IMR-90 (cell line): ENCODE measurements around the gene NDUFB4. TPM values are rescaled to one million over a fixed set of nuclear protein-coding genes. Genes with fewer than 3 reads are reported as not detected.

Experiments
- ATAC-seq: fragments of 200-7000 bp; cut with Tn5 transposase; 2 replicates; pipeline ENCODE4 v1.9.1; 2020; ENCODE audit warnings: low read depth, mild to moderate bottlenecking, moderate library complexity
- BruUV-seq: library from RNA; stranded (reverse); fragments of 400-500 nt; replicated peaks from 2 replicates; lab custom pipeline; 2021; lab: Mats Ljungman, UMichigan
- CTCF ChIA-PET: fragments of 300-600 bp; formaldehyde crosslinking; extraction: SDS; loops from one replicate; lab custom pipeline; 2021; ENCODE audit warnings: antibody characterized with exemption; lab: Yijun Ruan, JAX
- POLR2A ChIA-PET: fragments of 300-600 bp; sonication (Branson Sonifier 250); formaldehyde crosslinking; loops from one replicate; lab custom pipeline; 2022; ENCODE audit warnings: antibody characterized with exemption; ENCODE audit not compliant: unreplicated experiment; lab: Charles Lee
- DNase-seq: peaks from one replicate; pipeline ENCODE4 v3.0.0; 2013
- H2AFZ ChIP-seq: replicated peaks from 2 replicates; pipeline ENCODE3; 2013; ENCODE audit warnings: low read length, mild to moderate bottlenecking; ENCODE audit not compliant: poor library complexity
- H2AK5ac ChIP-seq: 2 replicates; pipeline ENCODE4 v1.6.1; 2013; ENCODE audit warnings: low read depth, low read length, inconsistent platforms
- H2AK9ac ChIP-seq: replicated peaks from 2 replicates; pipeline ENCODE3; 2013; ENCODE audit warnings: mild to moderate bottlenecking, low read depth, low read length, moderate library complexity; ENCODE audit not compliant: poor library complexity
- H2BK120ac ChIP-seq: 2 replicates; pipeline ENCODE4 v1.6.1; 2013; ENCODE audit warnings: low read depth, low read length, inconsistent platforms
- H2BK15ac ChIP-seq: 3 replicates; pipeline ENCODE4 v1.6.1; 2013; ENCODE audit warnings: low read depth, low read length, inconsistent platforms
- H2BK20ac ChIP-seq: 2 replicates; pipeline ENCODE4 v1.6.1; 2013; ENCODE audit warnings: low read depth, mild to moderate bottlenecking, inconsistent platforms, low read length, moderate library complexity
- H2BK5ac ChIP-seq: 2 replicates; pipeline ENCODE4 v1.6.1; 2013; ENCODE audit warnings: mild to moderate bottlenecking, low read depth, low read length, inconsistent platforms; ENCODE audit not compliant: poor library complexity, severe bottlenecking
- H3K14ac ChIP-seq: replicated peaks from 2 replicates; pipeline ENCODE4 v1.6.1; 2013; ENCODE audit warnings: low read depth, low read length, inconsistent platforms
- H3K18ac ChIP-seq: 2 replicates; pipeline ENCODE4 v1.6.1; 2013; ENCODE audit warnings: low read depth, low read length, control low read depth
- H3K23ac ChIP-seq: 2 replicates; pipeline ENCODE4 v1.6.1; 2013; ENCODE audit warnings: low read depth, low read length, inconsistent platforms
- H3K27ac ChIP-seq: 2 replicates; pipeline ENCODE4 v1.5.1; 2013; ENCODE audit warnings: mild to moderate bottlenecking, control low read depth, low read length; ENCODE audit not compliant: insufficient read depth
- H3K27me3 ChIP-seq: 2 replicates; pipeline ENCODE4 v1.6.1; 2013; ENCODE audit warnings: low read length; ENCODE audit not compliant: control insufficient read depth, insufficient read depth
- H3K36me3 ChIP-seq: 2 replicates; pipeline ENCODE4 v1.6.1; 2013; ENCODE audit warnings: low read length, mixed read lengths; ENCODE audit not compliant: control insufficient read depth, insufficient read depth
- H3K4ac ChIP-seq: 2 replicates; pipeline ENCODE4 v1.6.1; 2013; ENCODE audit warnings: low read depth, low read length, inconsistent platforms
- H3K4me1 ChIP-seq: 2 replicates; pipeline ENCODE4 v1.6.1; 2013; ENCODE audit warnings: low read length, mixed read lengths; ENCODE audit not compliant: control insufficient read depth, insufficient read depth
- H3K4me2 ChIP-seq: 2 replicates; pipeline ENCODE4 v1.6.1; 2013; ENCODE audit warnings: low read depth, mild to moderate bottlenecking, control low read depth, low read length, moderate library complexity
- H3K4me3 ChIP-seq: 2 replicates; pipeline ENCODE4 v1.5.1; 2013; ENCODE audit warnings: low read depth, mild to moderate bottlenecking, control low read depth, low read length, moderate library complexity; ENCODE audit not compliant: insufficient read depth
- H3K56ac ChIP-seq: 2 replicates; pipeline ENCODE4 v1.6.1; 2013; ENCODE audit warnings: low read length, inconsistent platforms; ENCODE audit not compliant: insufficient read depth; ENCODE audit errors: extremely low read depth
- H3K79me1 ChIP-seq, 2 experiments: 2 replicates each; pipeline ENCODE4 v1.6.1; 2013; ENCODE audit warnings: low read length in 2 of 2, inconsistent platforms in 1 of 2, low read depth in 1 of 2
- H3K9ac ChIP-seq: 2 replicates; pipeline ENCODE4 v1.6.1; 2013; ENCODE audit warnings: low read depth, low read length, control low read depth
- H3K9me1 ChIP-seq: 2 replicates; pipeline ENCODE4 v1.6.1; 2013; ENCODE audit warnings: low read length, inconsistent platforms; ENCODE audit not compliant: insufficient read depth
- H3K9me3 ChIP-seq: 2 replicates; pipeline ENCODE4 v1.6.1; 2013; ENCODE audit warnings: low read length; ENCODE audit not compliant: control insufficient read depth, insufficient read depth
- H4K20me1 ChIP-seq: 2 replicates; pipeline ENCODE4 v1.6.1; 2013; ENCODE audit warnings: low read length, inconsistent platforms; ENCODE audit not compliant: insufficient read depth
- H4K5ac ChIP-seq: 2 replicates; pipeline ENCODE4 v1.6.1; 2013; ENCODE audit warnings: mild to moderate bottlenecking, low read depth, low read length, control low read depth
- H4K8ac ChIP-seq, 2 experiments: 2 replicates each; pipeline ENCODE4 v1.6.1; 2013; ENCODE audit warnings: low read depth in 2 of 2, low read length in 2 of 2, control low read depth in 1 of 2, inconsistent platforms in 1 of 2
- H4K91ac ChIP-seq: 2 replicates; pipeline ENCODE4 v1.6.1; 2013; ENCODE audit warnings: low read depth, low read length, inconsistent platforms; ENCODE audit not compliant: insufficient read depth
- BHLHE40 ChIP-seq: fragments of 150-350 bp; IDR thresholded peaks from 2 replicates; pipeline ENCODE4 v1.6.1; 2016; ENCODE audit warnings: mild to moderate bottlenecking, low read depth, low read length
- CEBPB ChIP-seq: IDR thresholded peaks from 2 replicates; pipeline ENCODE4 v1.6.1; 2012; ENCODE audit warnings: low read depth, low read length, improper control_type of control experiment
- CHD1 ChIP-seq: IDR thresholded peaks from 2 replicates; pipeline ENCODE4 v1.6.1; 2012; ENCODE audit warnings: low read depth, low read length, improper control_type of control experiment
- CTCF ChIP-seq: conservative IDR thresholded peaks from 2 replicates; pipeline ENCODE4 v1.5.1; 2012; ENCODE audit warnings: mild to moderate bottlenecking, low read depth, low read length, improper control_type of control experiment
- ELK1 ChIP-seq: fragments of 150-350 bp; IDR thresholded peaks from 2 replicates; pipeline ENCODE4 v1.6.1; 2016; ENCODE audit warnings: low read depth, mild to moderate bottlenecking, low read length, moderate library complexity, borderline replicate concordance
- FOS ChIP-seq: fragments of 150-350 bp; IDR thresholded peaks from 2 replicates; pipeline ENCODE4 v1.6.1; 2016; ENCODE audit warnings: low read depth, low read length
- MAFK ChIP-seq: IDR thresholded peaks from 2 replicates; pipeline ENCODE4 v1.6.1; 2012; ENCODE audit warnings: low read depth, low read length, improper control_type of control experiment
- MAZ ChIP-seq: IDR thresholded peaks from 2 replicates; pipeline ENCODE4 v1.6.1; 2012; ENCODE audit warnings: low read depth, mild to moderate bottlenecking, low read length, improper control_type of control experiment, moderate library complexity, borderline replicate concordance
- MXI1 ChIP-seq: IDR thresholded peaks from 2 replicates; pipeline ENCODE4 v1.6.1; 2012; ENCODE audit warnings: low read depth, mild to moderate bottlenecking, low read length, moderate library complexity, borderline replicate concordance
- NFE2L2 ChIP-seq: fragments of 150-350 bp; IDR thresholded peaks from 2 replicates; pipeline ENCODE4 v1.6.1; 2016; ENCODE audit warnings: low read depth, mild to moderate bottlenecking, low read length
- POLR2A ChIP-seq: IDR thresholded peaks from 2 replicates; pipeline ENCODE4 v1.6.1; 2012; ENCODE audit warnings: mild to moderate bottlenecking, low read depth, low read length
- RAD21 ChIP-seq: IDR thresholded peaks from 2 replicates; pipeline ENCODE4 v1.6.1; 2012; ENCODE audit warnings: low read length, improper control_type of control experiment
- RCOR1 ChIP-seq: IDR thresholded peaks from 2 replicates; pipeline ENCODE4 v1.6.1; 2012; ENCODE audit warnings: mild to moderate bottlenecking, low read length, improper control_type of control experiment; ENCODE audit not compliant: insufficient replicate concordance
- RFX5 ChIP-seq: IDR thresholded peaks from 2 replicates; pipeline ENCODE4 v1.8.0; 2012; ENCODE audit warnings: low read depth, mild to moderate bottlenecking, low read length, moderate library complexity
- SMC3 ChIP-seq: fragments of 150-350 bp; IDR thresholded peaks from 2 replicates; pipeline ENCODE4 v1.6.1; 2016; ENCODE audit warnings: low read depth, mild to moderate bottlenecking, antibody characterized with exemption, low read length, moderate library complexity
- USF2 ChIP-seq: fragments of 150-350 bp; IDR thresholded peaks from 2 replicates; pipeline ENCODE4 v1.6.1; 2017; ENCODE audit warnings: mild to moderate bottlenecking, antibody characterized with exemption, low read length, low read depth
- WGBS, 2 experiments: methylation state at CpG; one replicate each; pipeline versions ENCODE4 v1.1.5 to v1.1.7; 2013; ENCODE audit warnings: missing lambda C conversion rate in 2 of 2; ENCODE audit not compliant: insufficient read length in 1 of 2; ENCODE audit errors: extremely low coverage in 2 of 2; 5-methylcytosine and 5-hydroxymethylcytosine counted together
- dilution Hi-C: fragments of 300-500 bp; cut with HindIII; formaldehyde crosslinking; loops from one replicate; pipeline ENCODE4 v1.14.3; 2018; ENCODE audit warnings: low sequenced_read_pairs; ENCODE audit not compliant: unreplicated experiment
- in situ Hi-C: fragments of 300-500 bp; cut with MboI; formaldehyde crosslinking; loops from 3 replicates; pipeline ENCODE4 v1.14.3; 2019; ENCODE audit warnings: low sequenced_read_pairs, inconsistent platforms, mixed read lengths
- intact Hi-C: fragments of 100-400 bp; cut with micrococcal nuclease; formaldehyde crosslinking; loops from 2 replicates; pipeline ENCODE4 v1.10.0; 2022
- polyA plus RNA-seq, 3 experiments: library from polyadenylated mRNA; depleted of rRNA; stranded (reverse); fragments of >200 nt; gene quantifications; 2 replicates each; pipeline ENCODE4 v1.2.3, GENCODE V29; 2012; ENCODE audit warnings: low replicate concordance in 1 of 3
- total RNA-seq: library from RNA; depleted of rRNA; stranded (reverse); fragments of >200 nt; gene quantifications from 2 replicates; pipeline ENCODE4 v1.2.3, GENCODE V29; 2012

Gene NDUFB4
- total and polyA plus RNA-seq, 2 of the 4 experiments (the other 2 are of a cell fraction) = 53.9 to 278 TPM

GRCh38 chr3:120648290-120648689, 52.2 kb downstream of the NDUFB4 start:
- H3K23ac ChIP-seq = no peak overlapping the region
- dilution Hi-C loops (no loop called here), in situ Hi-C loops (no loop called here), intact Hi-C loops (no loop called here)
- no peak overlapping the region for H3K4me2 ChIP-seq
- H3K27ac ChIP-seq = no peak overlapping the region
- peak overlapping the region; percentile 63 for H2BK5ac ChIP-seq
- TF ChIP-seq POLR2A (no peak), ELK1 (no peak), MXI1 (no peak), FOS (no peak), RCOR1 (no peak), MAFK (no peak), MAZ (no peak), RAD21 (no peak), SMC3 (no peak), CHD1 (no peak), NFE2L2 (no peak), RFX5 (no peak), USF2 (no peak), CTCF (no peak), BHLHE40 (no peak), CEBPB (no peak)
- POLR2A ChIA-PET = no interaction called here
- H3K36me3 ChIP-seq = no peaks in the 10 kb centered on the region
- H2BK20ac ChIP-seq = peak overlapping the region; percentile 81
- peak overlapping the region in 1 of 2 experiments; percentile 27; a peak in 3 of 4 replicates for H4K8ac ChIP-seq
- 0 out of 2 replicates have a peak overlapping the region, but pooled peaks have one; percentile 61 for H3K14ac ChIP-seq
- ATAC-seq = peak; percentile 67
- no TSS peak for BruUV-seq
- peaks cover 8% of the 10 kb centered on the region; the same call in 1 of the 2 replicates for H3K9me1 ChIP-seq
- peak overlapping the region; percentile 12 for H2AFZ ChIP-seq
- H3K9me3 ChIP-seq = no peaks in the 10 kb centered on the region
- H3K27me3 ChIP-seq = no peaks in the 10 kb centered on the region
- H4K20me1 ChIP-seq = no peaks in the 10 kb centered on the region
- CTCF ChIA-PET = no interaction called here
- peak; percentile 51 for DNase-seq
- WGBS, 2 experiments = no CpG with 5 or more reads among the region's 5 CpGs
- peak overlapping the region; percentile 5; the same call in 1 of the 2 replicates for H3K18ac ChIP-seq
- peak overlapping the region; percentile 60 for H2AK5ac ChIP-seq
- no peaks in the 10 kb centered on the region for H3K79me1 ChIP-seq
- H3K56ac ChIP-seq = no peak overlapping the region
- no peak overlapping the region for H2AK9ac ChIP-seq
- peak overlapping the region; percentile 60; the same call in 1 of the 2 replicates for H2BK120ac ChIP-seq
- no peak overlapping the region; the same call in 1 of the 2 replicates for H4K5ac ChIP-seq
- H3K4ac ChIP-seq = peak overlapping the region; percentile 62
- peaks cover 25% of the 10 kb centered on the region for H3K4me1 ChIP-seq
- H4K91ac ChIP-seq = peak overlapping the region; percentile 45; the same call in 1 of the 2 replicates
- H3K9ac ChIP-seq = no peak overlapping the region
- no peak overlapping the region for H3K4me3 ChIP-seq
- peak overlapping the region; percentile 88; the same call in 1 of the 3 replicates for H2BK15ac ChIP-seq
